Measurements from ENCODE around the gene UBQLNL. TPM values are rescaled to one million over a fixed set of nuclear protein-coding genes. Genes with fewer than 3 reads are reported as not detected.

Gene UBQLNL
- total RNA-seq, 1 experiment from 2014 or later: 0.24 TPM

DNA sequence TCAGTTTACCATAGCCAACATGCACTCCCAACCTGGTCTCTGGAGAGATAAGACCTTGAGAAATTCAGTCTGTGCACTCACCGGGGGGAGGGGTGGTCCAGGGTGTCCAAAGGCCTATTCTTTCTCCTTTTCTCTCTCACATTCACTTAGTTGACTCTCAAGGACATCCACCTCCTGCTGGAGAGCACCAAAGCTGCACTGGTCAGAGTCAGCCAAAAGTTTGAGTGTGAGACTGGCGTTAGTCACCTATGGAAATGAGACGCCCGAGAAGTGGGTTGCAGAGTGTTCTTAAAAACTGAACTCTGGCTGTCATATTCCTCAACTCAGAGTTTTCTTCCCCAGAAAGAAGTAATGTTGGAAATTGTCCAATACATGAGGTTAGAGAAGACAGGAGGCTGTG lies 5.0 kb upstream of the UBQLNL start:
- ChIA-PET CTCF (interaction anchor here (0.7 kb wide), 2 partner anchors 9 to 94 kb away, joined by 4 read pairs; no protein-coding TSS in a partner anchor), POLR2A (interaction anchor here (0.7 kb wide), 1 partner anchor 43 kb away, joined by 4 read pairs; no protein-coding TSS in a partner anchor)
- Mint-ChIP-seq H3K27ac (no peak overlapping the region), H3K36me3 (no peaks in the 10 kb centered on the region), H3K9me3 (peaks cover 13% of the 10 kb centered on the region), H3K27me3 (ENCODE audit: low read depth) (peaks cover 31% of the 10 kb centered on the region), H3K4me1 (peaks cover 14% of the 10 kb centered on the region), H3K4me3 (no peak overlapping the region)
- DNase-seq (ENCODE audit: low spot score) (no peak), ATAC-seq (no peak)
- TF ChIP-seq, protein P1, sequence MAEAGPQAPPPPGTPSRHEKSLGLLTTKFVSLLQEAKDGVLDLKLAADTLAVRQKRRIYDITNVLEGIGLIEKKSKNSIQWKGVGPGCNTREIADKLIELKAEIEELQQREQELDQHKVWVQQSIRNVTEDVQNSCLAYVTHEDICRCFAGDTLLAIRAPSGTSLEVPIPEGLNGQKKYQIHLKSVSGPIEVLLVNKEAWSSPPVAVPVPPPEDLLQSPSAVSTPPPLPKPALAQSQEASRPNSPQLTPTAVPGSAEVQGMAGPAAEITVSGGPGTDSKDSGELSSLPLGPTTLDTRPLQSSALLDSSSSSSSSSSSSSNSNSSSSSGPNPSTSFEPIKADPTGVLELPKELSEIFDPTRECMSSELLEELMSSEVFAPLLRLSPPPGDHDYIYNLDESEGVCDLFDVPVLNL (CRISPR knock-in tag; IDR thresholded peaks at IDR 0.05; ENCODE audit: borderline replicate concordance, low read depth): no peak
- TF ChIP-seq EMX1 (CRISPR knock-in tag; IDR thresholded peaks at IDR 0.05) (no peak), ZNF219 (CRISPR knock-in tag; IDR thresholded peaks at IDR 0.05; ENCODE audit: borderline replicate concordance) (no peak)

DNA sequence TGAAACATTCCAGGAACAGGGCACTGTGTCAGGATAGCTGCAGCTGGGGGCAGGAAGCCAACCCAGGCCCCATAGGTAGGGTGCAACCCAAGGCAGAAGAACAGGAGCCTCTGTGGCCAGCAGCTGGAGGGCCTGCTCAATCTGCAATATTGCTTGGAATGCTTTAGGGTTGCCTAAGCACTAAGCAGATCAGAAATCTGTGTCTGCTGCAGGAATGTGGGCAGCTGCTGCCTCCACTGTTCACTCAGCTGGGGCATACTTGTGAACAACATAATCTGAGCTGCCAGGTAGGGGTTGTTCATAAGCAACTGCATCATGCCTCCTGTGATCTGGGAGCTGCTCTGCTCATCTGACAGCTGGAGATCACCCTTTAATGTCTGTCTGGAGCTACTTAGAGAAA lies 1.7 kb downstream of the UBQLNL start:
- DNase-seq (ENCODE audit: low spot score) (no peak), ATAC-seq (no peak)
- CTCF ChIA-PET: interaction anchor here (1.0 kb wide), 1 partner anchor 38 kb away, joined by 3 read pairs; no protein-coding TSS in a partner anchor
- Mint-ChIP-seq H3K27me3 (ENCODE audit: low read depth) (no peaks in the 10 kb centered on the region), H3K4me3 (no peak overlapping the region), H3K9me3 (peaks cover 12% of the 10 kb centered on the region), H3K27ac (no peak overlapping the region), H3K36me3 (no peaks in the 10 kb centered on the region), H3K4me1 (peaks cover 6% of the 10 kb centered on the region)
- TF ChIP-seq TEAD4 (CRISPR knock-in tag; IDR thresholded peaks at IDR 0.05) (no peak), ZNF416 (CRISPR knock-in tag; IDR thresholded peaks at IDR 0.05) (no peak), NFYB (CRISPR knock-in tag; conservative IDR thresholded peaks at IDR 0.05; ENCODE audit: low read depth) (no peak), ZNF121 (CRISPR knock-in tag; IDR thresholded peaks at IDR 0.05) (no peak), ZNF671 (CRISPR knock-in tag; IDR thresholded peaks at IDR 0.05) (no peak)
- TF ChIP-seq, protein P2, sequence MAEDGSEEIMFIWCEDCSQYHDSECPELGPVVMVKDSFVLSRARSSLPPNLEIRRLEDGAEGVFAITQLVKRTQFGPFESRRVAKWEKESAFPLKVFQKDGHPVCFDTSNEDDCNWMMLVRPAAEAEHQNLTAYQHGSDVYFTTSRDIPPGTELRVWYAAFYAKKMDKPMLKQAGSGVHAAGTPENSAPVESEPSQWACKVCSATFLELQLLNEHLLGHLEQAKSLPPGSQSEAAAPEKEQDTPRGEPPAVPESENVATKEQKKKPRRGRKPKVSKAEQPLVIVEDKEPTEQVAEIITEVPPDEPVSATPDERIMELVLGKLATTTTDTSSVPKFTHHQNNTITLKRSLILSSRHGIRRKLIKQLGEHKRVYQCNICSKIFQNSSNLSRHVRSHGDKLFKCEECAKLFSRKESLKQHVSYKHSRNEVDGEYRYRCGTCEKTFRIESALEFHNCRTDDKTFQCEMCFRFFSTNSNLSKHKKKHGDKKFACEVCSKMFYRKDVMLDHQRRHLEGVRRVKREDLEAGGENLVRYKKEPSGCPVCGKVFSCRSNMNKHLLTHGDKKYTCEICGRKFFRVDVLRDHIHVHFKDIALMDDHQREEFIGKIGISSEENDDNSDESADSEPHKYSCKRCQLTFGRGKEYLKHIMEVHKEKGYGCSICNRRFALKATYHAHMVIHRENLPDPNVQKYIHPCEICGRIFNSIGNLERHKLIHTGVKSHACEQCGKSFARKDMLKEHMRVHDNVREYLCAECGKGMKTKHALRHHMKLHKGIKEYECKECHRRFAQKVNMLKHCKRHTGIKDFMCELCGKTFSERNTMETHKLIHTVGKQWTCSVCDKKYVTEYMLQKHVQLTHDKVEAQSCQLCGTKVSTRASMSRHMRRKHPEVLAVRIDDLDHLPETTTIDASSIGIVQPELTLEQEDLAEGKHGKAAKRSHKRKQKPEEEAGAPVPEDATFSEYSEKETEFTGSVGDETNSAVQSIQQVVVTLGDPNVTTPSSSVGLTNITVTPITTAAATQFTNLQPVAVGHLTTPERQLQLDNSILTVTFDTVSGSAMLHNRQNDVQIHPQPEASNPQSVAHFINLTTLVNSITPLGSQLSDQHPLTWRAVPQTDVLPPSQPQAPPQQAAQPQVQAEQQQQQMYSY (CRISPR knock-in tag; IDR thresholded peaks at IDR 0.05): no peak
- POLR2A ChIA-PET: no interaction called here

DNA sequence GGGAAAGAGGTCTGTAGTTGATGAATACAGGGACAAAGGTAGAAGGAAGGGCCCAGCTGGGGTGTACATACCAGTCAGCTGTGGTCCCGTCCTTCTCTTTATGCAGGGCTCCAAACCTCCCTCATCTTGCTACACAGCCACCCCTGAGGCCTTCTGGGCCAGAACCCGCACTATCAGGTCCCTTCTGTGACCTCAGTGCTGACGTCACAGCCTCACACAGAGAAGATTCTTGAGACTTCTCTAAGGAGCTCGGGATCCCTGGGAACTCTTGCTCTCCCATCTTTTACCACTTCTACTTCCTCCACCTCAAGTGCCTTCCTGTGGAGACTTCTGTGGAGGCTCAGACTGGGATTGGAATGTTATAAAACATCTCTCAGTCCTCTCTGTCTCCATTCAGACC lies 6.7 kb downstream of the UBQLNL start, which contains the start of gene UBQLN3:
UBQLN3 (minus strand) TSS at position 155 of the 400 bp plus-strand sequence. CDS start 399 bp downstream, outside the sequence.
- no peaks in the 10 kb centered on the region for H3K36me3 Mint-ChIP-seq

DNA sequence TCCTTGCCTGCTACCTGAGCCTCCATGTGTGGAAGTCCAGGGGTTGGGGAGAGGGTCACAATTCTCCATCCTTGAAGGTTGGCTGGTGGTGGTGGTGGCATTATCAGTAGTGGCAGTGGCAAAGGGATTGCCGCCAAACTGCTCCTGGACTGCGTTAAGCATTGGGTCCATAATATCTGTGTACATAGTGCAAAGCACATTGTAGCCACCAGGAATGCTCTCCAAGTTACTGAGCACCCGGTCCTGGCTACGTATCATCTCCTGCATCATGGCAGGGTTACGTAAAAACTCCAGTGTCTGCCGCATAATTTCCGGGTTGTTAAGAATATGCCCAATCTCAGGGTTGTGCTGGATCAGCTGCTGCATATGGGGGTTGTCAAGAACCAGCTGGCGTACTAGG lies 7.9 kb downstream of the UBQLNL start:
- ATAC-seq: no peak

More for the DNA sequence above, 6.7 kb downstream of the UBQLNL start, which contains the start of gene UBQLN3:
- H3K4me3 Mint-ChIP-seq: no peak within 1 kb of the TSS
- no peak for TF ChIP-seq NFE2L1 (CRISPR knock-in tag; IDR thresholded peaks at IDR 0.05)
- H3K4me1 Mint-ChIP-seq: peaks cover 6% of the 10 kb centered on the region
- H3K9me3 Mint-ChIP-seq: no peaks in the 10 kb centered on the region
- no peak for ATAC-seq
- no peaks in the 10 kb centered on the region for H3K27me3 Mint-ChIP-seq (ENCODE audit: low read depth)
- H3K27ac Mint-ChIP-seq: no peak within 1 kb of the TSS
- POLR2A ChIA-PET: no interaction called here
- DNase-seq (ENCODE audit: low spot score): no peak
- CTCF ChIA-PET: no interaction called here

More for the DNA sequence above, 7.9 kb downstream of the UBQLNL start:
- Mint-ChIP-seq H3K4me1 (peaks cover 6% of the 10 kb centered on the region), H3K27ac (no peak overlapping the region), H3K27me3 (ENCODE audit: low read depth) (no peaks in the 10 kb centered on the region), H3K9me3 (no peaks in the 10 kb centered on the region), H3K36me3 (no peaks in the 10 kb centered on the region), H3K4me3 (no peak overlapping the region)
- POLR2A ChIA-PET: no interaction called here
- CTCF ChIA-PET: no interaction called here
- TF ChIP-seq ZNF121 (CRISPR knock-in tag; IDR thresholded peaks at IDR 0.05): no peak
- no peak for TF ChIP-seq FOXJ3 (CRISPR knock-in tag; IDR thresholded peaks at IDR 0.05; ENCODE audit: borderline replicate concordance)
- no peak for TF ChIP-seq JAZF1 (CRISPR knock-in tag; IDR thresholded peaks at IDR 0.05)
- TF ChIP-seq, protein P3, sequence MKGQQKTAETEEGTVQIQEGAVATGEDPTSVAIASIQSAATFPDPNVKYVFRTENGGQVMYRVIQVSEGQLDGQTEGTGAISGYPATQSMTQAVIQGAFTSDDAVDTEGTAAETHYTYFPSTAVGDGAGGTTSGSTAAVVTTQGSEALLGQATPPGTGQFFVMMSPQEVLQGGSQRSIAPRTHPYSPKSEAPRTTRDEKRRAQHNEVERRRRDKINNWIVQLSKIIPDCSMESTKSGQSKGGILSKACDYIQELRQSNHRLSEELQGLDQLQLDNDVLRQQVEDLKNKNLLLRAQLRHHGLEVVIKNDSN (CRISPR knock-in tag; IDR thresholded peaks at IDR 0.05): no peak
- TF ChIP-seq PRRX2 (CRISPR knock-in tag; IDR thresholded peaks at IDR 0.05): no peak
- TF ChIP-seq CREB1 (CRISPR knock-in tag; IDR thresholded peaks at IDR 0.05): no peak
- no peak for TF ChIP-seq ELF4 (CRISPR knock-in tag; IDR thresholded peaks at IDR 0.05; ENCODE audit: low read depth)
- no peak for TF ChIP-seq ZNF416 (CRISPR knock-in tag; IDR thresholded peaks at IDR 0.05)
- TF ChIP-seq ZNF138 (CRISPR knock-in tag; conservative IDR thresholded peaks at IDR 0.05): no peak
- TF ChIP-seq, protein P4, sequence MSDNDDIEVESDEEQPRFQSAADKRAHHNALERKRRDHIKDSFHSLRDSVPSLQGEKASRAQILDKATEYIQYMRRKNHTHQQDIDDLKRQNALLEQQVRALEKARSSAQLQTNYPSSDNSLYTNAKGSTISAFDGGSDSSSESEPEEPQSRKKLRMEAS (CRISPR knock-in tag; IDR thresholded peaks at IDR 0.05): no peak
- no peak for TF ChIP-seq NR1H2 (CRISPR knock-in tag; IDR thresholded peaks at IDR 0.05)
- DNase-seq (ENCODE audit: low spot score): no peak

Measured in WTC11 (cell line).